Upper lobe of left lung (tissue), 4 donors: ENCODE results near the gene USP53.

Experiments used
- CTCF ChIP-seq, 6 experiments: fragments of 450-650 bp in 4 of 6; fragments of 200-600 bp in 2 of 6; sonication (generic) in 2 of 6; IDR thresholded peaks; one replicate each; pipeline ENCODE4 v1.5.1; 2016 to 2019; ENCODE audit warnings: antibody characterized with exemption in 6 of 6
- EP300 ChIP-seq, 4 donors: sonication (generic); formaldehyde crosslinking; IDR thresholded peaks; one replicate each; pipeline ENCODE4 v1.5.1; 2017; ENCODE audit warnings: antibody characterized with exemption in 4 of 4, control low read depth in 2 of 4
- POLR2A ChIP-seq, 4 donors: fragments of 450-650 bp; IDR thresholded peaks; one replicate each; pipeline ENCODE4 v1.5.1; 2016 to 2017; ENCODE audit warnings: antibody characterized with exemption in 4 of 4, mild to moderate bottlenecking in 2 of 4
- POLR2AphosphoS5 ChIP-seq, 2 donors: sonication (generic); formaldehyde crosslinking; IDR thresholded peaks; one replicate each; pipeline ENCODE4 v1.5.1; 2017; ENCODE audit warnings: antibody characterized with exemption in 2 of 2

GRCh38 chr4:119221412-119221811 lies 8.9 kb downstream of the USP53 start:
- TF ChIP-seq EP300 (IDR thresholded peaks at IDR 0.05) (no peak), CTCF (IDR thresholded peaks at IDR 0.05) (no peak), POLR2AphosphoS5 (IDR thresholded peaks at IDR 0.05) (no peak), POLR2A (IDR thresholded peaks at IDR 0.05) (no peak)
